DND-41 (cell line): ENCODE data around the gene GRIFIN.

Experiments
- ATAC-seq: fragments of 200-7000 bp; cut with Tn5 transposase; 3 replicates; pipeline ENCODE4 v1.9.1; 2021; ENCODE audit warnings: low read depth; ENCODE audit not compliant: insufficient read depth
- DNase-seq: peaks from one replicate; pipeline ENCODE4 v3.0.0-alpha.2; 2020
- H2AFZ ChIP-seq: 2 replicates; pipeline ENCODE4 v1.6.0; 2012; ENCODE audit warnings: low read depth, low read length
- H3K27ac ChIP-seq: 2 replicates; pipeline ENCODE4 v1.5.1; 2012; ENCODE audit warnings: low read length, inconsistent platforms
- H3K27me3 ChIP-seq: fragments of 200-600 bp; sonication (generic); 2 replicates; pipeline ENCODE4 v1.6.0; 2012; ENCODE audit warnings: low read length, mild to moderate bottlenecking, inconsistent platforms; ENCODE audit not compliant: insufficient read depth, poor library complexity
- H3K36me3 ChIP-seq: 2 replicates; pipeline ENCODE4 v1.5.1; 2012; ENCODE audit warnings: low read length, inconsistent platforms; ENCODE audit not compliant: insufficient read depth
- H3K4me1 ChIP-seq: 2 replicates; pipeline ENCODE4 v1.5.1; 2012; ENCODE audit warnings: mild to moderate bottlenecking, low read length; ENCODE audit not compliant: insufficient read depth
- H3K4me2 ChIP-seq: 2 replicates; pipeline ENCODE4 v1.6.0; 2012; ENCODE audit warnings: mild to moderate bottlenecking, moderate library complexity, low read length, inconsistent platforms; ENCODE audit not compliant: insufficient read depth
- H3K4me3 ChIP-seq, 2 experiments: fragments of 200-600 bp in 1 of 2; shearing (Covaris generic) in 1 of 2; 2 replicates each; pipeline ENCODE4 v1.5.1; 2012 to 2016; ENCODE audit warnings: inconsistent platforms in 2 of 2, low read length in 2 of 2, mild to moderate bottlenecking in 2 of 2, low read depth in 1 of 2, moderate library complexity in 1 of 2
- H3K79me2 ChIP-seq: 2 replicates; pipeline ENCODE4 v1.6.0; 2012; ENCODE audit warnings: low read length, inconsistent platforms; ENCODE audit not compliant: insufficient read depth
- H3K9ac ChIP-seq: 2 replicates; pipeline ENCODE4 v1.6.0; 2012; ENCODE audit warnings: low read depth, mild to moderate bottlenecking, inconsistent platforms, low read length, moderate library complexity
- H3K9me3 ChIP-seq: 2 replicates; pipeline ENCODE4 v1.5.1; 2012; ENCODE audit warnings: low read length, moderate library complexity, mild to moderate bottlenecking, inconsistent platforms; ENCODE audit not compliant: insufficient read depth, severe bottlenecking
- H4K20me1 ChIP-seq: 2 replicates; pipeline ENCODE4 v1.6.0; 2012; ENCODE audit warnings: low read length; ENCODE audit not compliant: insufficient read depth
- EZH2 ChIP-seq: IDR thresholded peaks from 3 replicates; pipeline ENCODE4 v1.6.1; 2012; ENCODE audit warnings: borderline replicate concordance, low read depth, mild to moderate bottlenecking, moderate library complexity, low read length, inconsistent platforms; ENCODE audit not compliant: severe bottlenecking
- TF ChIP-seq, protein P1 (sequence below): IDR thresholded peaks from 2 replicates; pipeline ENCODE4 v1.5.1; 2012; ENCODE audit warnings: borderline replicate concordance, low read length, moderate library complexity, mild to moderate bottlenecking; ENCODE audit not compliant: poor library complexity, severe bottlenecking; ENCODE audit errors: extremely low read depth

GRIFIN gene

DNA sequence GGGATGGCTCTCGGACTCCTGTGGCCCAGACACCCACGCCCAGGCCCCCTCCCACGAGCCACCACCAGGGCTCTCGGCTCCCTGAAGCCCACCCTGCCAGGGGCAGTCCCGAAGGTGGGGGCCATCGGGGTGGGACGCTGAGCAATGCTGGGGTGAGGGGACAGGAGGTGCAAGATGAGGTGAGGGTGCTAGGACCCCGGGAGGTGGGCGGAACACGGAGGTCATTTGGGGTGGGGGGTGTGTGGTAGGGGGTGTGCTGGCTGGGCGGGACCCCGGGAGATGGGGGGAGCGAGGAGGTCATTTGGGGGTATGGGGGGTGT, 26.4 kb upstream of the GRIFIN start:
- no peak overlapping the region for H2AFZ ChIP-seq
- DNase-seq (no peak), ATAC-seq (no peak)
- TF ChIP-seq, protein P1, sequence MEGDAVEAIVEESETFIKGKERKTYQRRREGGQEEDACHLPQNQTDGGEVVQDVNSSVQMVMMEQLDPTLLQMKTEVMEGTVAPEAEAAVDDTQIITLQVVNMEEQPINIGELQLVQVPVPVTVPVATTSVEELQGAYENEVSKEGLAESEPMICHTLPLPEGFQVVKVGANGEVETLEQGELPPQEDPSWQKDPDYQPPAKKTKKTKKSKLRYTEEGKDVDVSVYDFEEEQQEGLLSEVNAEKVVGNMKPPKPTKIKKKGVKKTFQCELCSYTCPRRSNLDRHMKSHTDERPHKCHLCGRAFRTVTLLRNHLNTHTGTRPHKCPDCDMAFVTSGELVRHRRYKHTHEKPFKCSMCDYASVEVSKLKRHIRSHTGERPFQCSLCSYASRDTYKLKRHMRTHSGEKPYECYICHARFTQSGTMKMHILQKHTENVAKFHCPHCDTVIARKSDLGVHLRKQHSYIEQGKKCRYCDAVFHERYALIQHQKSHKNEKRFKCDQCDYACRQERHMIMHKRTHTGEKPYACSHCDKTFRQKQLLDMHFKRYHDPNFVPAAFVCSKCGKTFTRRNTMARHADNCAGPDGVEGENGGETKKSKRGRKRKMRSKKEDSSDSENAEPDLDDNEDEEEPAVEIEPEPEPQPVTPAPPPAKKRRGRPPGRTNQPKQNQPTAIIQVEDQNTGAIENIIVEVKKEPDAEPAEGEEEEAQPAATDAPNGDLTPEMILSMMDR: no peak
- TF ChIP-seq EZH2: no peak
- no peaks in the 10 kb centered on the region for H3K9me3 ChIP-seq
- H3K4me2 ChIP-seq: no peak overlapping the region
- H3K27me3 ChIP-seq: no peaks in the 10 kb centered on the region
- no peaks in the 10 kb centered on the region for H3K79me2 ChIP-seq
- H3K4me1 ChIP-seq: peaks cover 5% of the 10 kb centered on the region
- H4K20me1 ChIP-seq: peaks cover 10% of the 10 kb centered on the region
- H3K4me3 ChIP-seq: no peak overlapping the region
- no peaks in the 10 kb centered on the region for H3K36me3 ChIP-seq
- H3K27ac ChIP-seq: no peak overlapping the region
- no peak overlapping the region for H3K9ac ChIP-seq

DNA sequence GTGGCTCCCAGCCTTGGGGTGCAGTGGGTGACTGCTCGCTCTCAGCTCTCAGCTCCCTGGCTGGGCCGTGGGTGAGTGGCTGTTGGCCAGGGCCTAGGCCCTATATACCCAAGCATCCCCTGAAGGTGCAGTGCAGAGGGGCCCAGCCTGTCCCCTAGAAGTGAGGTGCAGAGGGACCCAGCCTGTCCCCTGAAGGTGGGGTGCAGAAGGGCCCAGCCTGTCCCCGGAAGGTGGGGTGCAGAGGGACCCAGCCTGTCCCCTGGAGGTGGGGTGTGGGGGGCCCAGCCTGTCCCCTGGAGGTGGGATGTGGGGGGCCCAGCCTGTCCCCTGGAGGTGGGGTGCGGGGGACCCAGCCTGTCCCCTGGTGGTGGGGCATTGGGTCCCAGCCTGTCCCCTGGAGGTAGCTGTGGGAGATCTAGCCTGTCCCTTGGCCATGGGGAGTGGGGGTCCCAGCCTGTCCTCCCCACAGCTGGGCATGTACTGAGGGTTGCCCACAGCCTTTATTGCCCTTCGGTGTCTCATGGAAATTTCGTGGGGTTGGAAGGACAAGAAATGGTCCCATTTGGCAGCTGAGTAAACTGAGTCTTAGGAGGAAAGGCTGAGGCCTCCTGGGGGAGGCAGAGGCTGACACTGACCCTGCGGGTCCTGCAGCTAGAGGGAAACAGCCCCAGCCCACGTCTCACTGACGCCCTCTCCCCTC, 25.9 kb upstream of the GRIFIN start:
- H3K4me3 ChIP-seq: no peak overlapping the region
- TF ChIP-seq, protein P1: no peak
- no peak for TF ChIP-seq EZH2

GRCh38 chr7:2500701-2501100, 24.5 kb upstream of the GRIFIN start:
- Histone ChIP-seq H3K9ac (no peak overlapping the region), H3K27me3 (no peaks in the 10 kb centered on the region), H3K9me3 (no peaks in the 10 kb centered on the region), H3K4me2 (no peak overlapping the region), H2AFZ (no peak overlapping the region), H3K4me1 (no peaks in the 10 kb centered on the region), H3K27ac (no peak overlapping the region), H3K79me2 (no peaks in the 10 kb centered on the region), H3K4me3 (no peak overlapping the region), H3K36me3 (no peaks in the 10 kb centered on the region), H4K20me1 (peaks cover 10% of the 10 kb centered on the region)
- TF ChIP-seq EZH2: no peak
- TF ChIP-seq, protein P1: no peak
- no peak for ATAC-seq
- DNase-seq: no peak

More for the DNA sequence above, 25.9 kb upstream of the GRIFIN start:
- Histone ChIP-seq H3K27me3 (no peaks in the 10 kb centered on the region), H3K36me3 (no peaks in the 10 kb centered on the region), H4K20me1 (peaks cover 10% of the 10 kb centered on the region), H3K4me1 (peaks cover under 1% of the 10 kb centered on the region; the same call in 1 of the 2 replicates), H3K27ac (no peak overlapping the region), H3K4me2 (no peak overlapping the region), H2AFZ (no peak overlapping the region), H3K79me2 (no peaks in the 10 kb centered on the region), H3K9me3 (no peaks in the 10 kb centered on the region), H3K9ac (no peak overlapping the region)
- no peak for DNase-seq
- no peak for ATAC-seq
